ENCODE data around the gene MUC12.
"Not testable (repeated sequence)": the region's sequence is repeated elsewhere in the genome, so short reads cannot be mapped to it uniquely, and the experiment has no call there.

Gene MUC12

GRCh38 chr7:100992280-100992679 lies 22.9 kb downstream of the MUC12 start:
- DNase-seq (ENCODE audit: low read depth, low spot score), result not testable (repeated sequence)

GRCh38 chr7:100994671-100995070 lies 25.3 kb downstream of the MUC12 start:
- DNase-seq (ENCODE audit: low read depth, low spot score), result not testable (repeated sequence)

GRCh38 chr7:100998530-100998929 lies 29.2 kb downstream of the MUC12 start:
- DNase-seq (ENCODE audit: low read depth, low spot score), result not testable (repeated sequence)

GRCh38 chr7:100999334-100999733 lies 30.0 kb downstream of the MUC12 start:
- DNase-seq (ENCODE audit: low read depth, low spot score), result not testable (repeated sequence)

GRCh38 chr7:101000025-101000424 lies 30.7 kb downstream of the MUC12 start:
- DNase-seq (ENCODE audit: low read depth, low spot score), result not testable (repeated sequence)

- DNase-seq (ENCODE audit: low read depth, low spot score), result not testable (repeated sequence)
Measured at GRCh38 chr7:101002333-101002732, 33.0 kb downstream of the MUC12 start.

GRCh38 chr7:101007361-101007760 lies 38.0 kb downstream of the MUC12 start:
- not testable (repeated sequence) for DNase-seq (ENCODE audit: low read depth, low spot score)

GRCh38 chr7:101009629-101010028 lies 40.3 kb downstream of the MUC12 start:
- DNase-seq (ENCODE audit: low read depth, low spot score), result no peak

GRCh38 chr7:101012931-101013330 lies 43.6 kb downstream of the MUC12 start:
- DNase-seq (ENCODE audit: low read depth, low spot score), result no peak

GRCh38 chr7:101015626-101016025 lies 46.3 kb downstream of the MUC12 start:
- DNase-seq (ENCODE audit: low read depth, low spot score), result no peak

GRCh38 chr7:101017064-101017777 lies 47.9 kb downstream of the MUC12 start:
- peak; percentile 56 for DNase-seq (ENCODE audit: low read depth, low spot score)

- peak; percentile 84 for DNase-seq (ENCODE audit: low read depth, low spot score)
Measured at GRCh38 chr7:101018271-101019167, 49.2 kb downstream of the MUC12 start.

- no peak for DNase-seq (ENCODE audit: low read depth, low spot score)
Measured at GRCh38 chr7:101020444-101020843, 51.1 kb downstream of the MUC12 start.

- DNase-seq (ENCODE audit: low read depth, low spot score), result no peak
Measured at GRCh38 chr7:101021703-101022102, 52.3 kb downstream of the MUC12 start.

- no peak for DNase-seq (ENCODE audit: low read depth, low spot score)
Measured at GRCh38 chr7:101023839-101024238, 54.5 kb downstream of the MUC12 start.

GRCh38 chr7:101031082-101031481 lies 61.7 kb downstream of the MUC12 start:
- peak; percentile 30 for DNase-seq (ENCODE audit: low read depth, low spot score)

GRCh38 chr7:101035941-101036340 lies 66.6 kb downstream of the MUC12 start:
- no peak for DNase-seq (ENCODE audit: low read depth, low spot score)

GRCh38 chr7:101041283-101041682 lies 71.9 kb downstream of the MUC12 start:
- not testable (repeated sequence) for DNase-seq (ENCODE audit: low read depth, low spot score)

GRCh38 chr7:101058355-101058754 lies 89.0 kb downstream of the MUC12 start:
- peak; percentile 20 for DNase-seq (ENCODE audit: low read depth, low spot score)

- DNase-seq (ENCODE audit: low read depth, low spot score), result no peak
Measured at GRCh38 chr7:101059620-101059942, 90.2 kb downstream of the MUC12 start.

- no peak for DNase-seq (ENCODE audit: low read depth, low spot score)
Measured at GRCh38 chr7:101060992-101061391, 91.6 kb downstream of the MUC12 start.

- not testable (repeated sequence) for DNase-seq (ENCODE audit: low read depth, low spot score)
Measured at GRCh38 chr7:101064176-101064550, 94.8 kb downstream of the MUC12 start.

GRCh38 chr7:101065162-101065561 lies 95.8 kb downstream of the MUC12 start:
- DNase-seq (ENCODE audit: low read depth, low spot score), result not testable (repeated sequence)
